G401 (cell line): ENCODE results near the gene DNAH17. TPM values are rescaled to one million over a fixed set of nuclear protein-coding genes. Genes with fewer than 3 reads are reported as not detected.

ENCODE experiments used
- DNase-seq: peaks from one replicate; pipeline ENCODE4 v3.0.0-alpha.2; 2015; ENCODE audit warnings: low spot score
- in situ Hi-C: cut with HindIII; loops from 2 replicates; pipeline ENCODE4 v1.10.0; 2016; ENCODE audit warnings: low sequenced_read_pairs, mixed read lengths
- total RNA-seq: library from RNA; depleted of rRNA; stranded (reverse); fragments of >200 nt; shearing (Covaris generic); gene quantifications from 2 replicates; pipeline ENCODE4 v1.2.3, GENCODE V29; 2014

The DNAH17 gene
- total RNA-seq, 1 experiment from 2014 or later = not detected

DNA sequence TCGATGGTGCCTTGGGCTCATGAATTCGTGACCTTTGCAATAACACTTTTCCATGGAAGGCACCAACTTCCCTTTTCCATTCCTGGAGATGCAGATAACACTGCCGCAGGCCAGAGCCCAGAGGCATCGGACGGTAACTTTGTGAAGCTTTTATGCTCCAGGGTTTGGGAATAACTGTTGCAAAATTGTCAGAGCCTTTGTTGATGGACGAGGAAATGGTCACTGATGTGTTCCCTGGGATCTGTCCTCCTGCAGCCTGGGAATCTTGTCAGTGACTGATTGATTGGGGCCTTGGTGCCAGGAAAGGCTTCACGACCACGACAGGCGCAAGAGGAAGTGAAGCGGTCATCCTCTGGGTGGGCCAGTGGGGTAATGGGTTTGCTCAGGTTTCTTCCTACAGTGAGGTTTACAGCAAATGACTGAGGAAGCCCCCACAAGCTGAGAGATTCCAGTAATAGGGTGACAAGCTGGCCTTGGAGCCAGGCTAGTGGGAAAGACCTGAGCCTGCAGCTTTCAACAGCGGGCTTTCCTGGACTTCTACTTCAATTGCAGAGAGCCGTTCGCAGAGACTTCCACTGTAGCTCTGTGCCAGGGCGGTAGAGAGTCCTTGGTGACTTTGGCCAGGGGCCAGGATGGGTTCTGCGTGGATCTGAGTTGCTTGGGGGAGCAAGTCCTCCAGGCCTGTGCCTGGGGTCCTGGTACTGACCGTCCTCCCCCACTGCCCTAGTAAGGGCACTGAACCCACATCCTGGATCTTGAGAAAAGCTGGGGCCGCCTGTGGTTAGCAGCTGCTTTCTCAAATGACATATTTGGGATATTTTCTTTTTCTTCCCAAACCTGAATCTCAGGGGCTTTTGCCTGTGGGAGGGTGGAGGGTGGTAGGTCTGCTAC lies 161.1 kb downstream of the DNAH17 start:
- in situ Hi-C loops = no loop called here
- no peak for DNase-seq

DNA sequence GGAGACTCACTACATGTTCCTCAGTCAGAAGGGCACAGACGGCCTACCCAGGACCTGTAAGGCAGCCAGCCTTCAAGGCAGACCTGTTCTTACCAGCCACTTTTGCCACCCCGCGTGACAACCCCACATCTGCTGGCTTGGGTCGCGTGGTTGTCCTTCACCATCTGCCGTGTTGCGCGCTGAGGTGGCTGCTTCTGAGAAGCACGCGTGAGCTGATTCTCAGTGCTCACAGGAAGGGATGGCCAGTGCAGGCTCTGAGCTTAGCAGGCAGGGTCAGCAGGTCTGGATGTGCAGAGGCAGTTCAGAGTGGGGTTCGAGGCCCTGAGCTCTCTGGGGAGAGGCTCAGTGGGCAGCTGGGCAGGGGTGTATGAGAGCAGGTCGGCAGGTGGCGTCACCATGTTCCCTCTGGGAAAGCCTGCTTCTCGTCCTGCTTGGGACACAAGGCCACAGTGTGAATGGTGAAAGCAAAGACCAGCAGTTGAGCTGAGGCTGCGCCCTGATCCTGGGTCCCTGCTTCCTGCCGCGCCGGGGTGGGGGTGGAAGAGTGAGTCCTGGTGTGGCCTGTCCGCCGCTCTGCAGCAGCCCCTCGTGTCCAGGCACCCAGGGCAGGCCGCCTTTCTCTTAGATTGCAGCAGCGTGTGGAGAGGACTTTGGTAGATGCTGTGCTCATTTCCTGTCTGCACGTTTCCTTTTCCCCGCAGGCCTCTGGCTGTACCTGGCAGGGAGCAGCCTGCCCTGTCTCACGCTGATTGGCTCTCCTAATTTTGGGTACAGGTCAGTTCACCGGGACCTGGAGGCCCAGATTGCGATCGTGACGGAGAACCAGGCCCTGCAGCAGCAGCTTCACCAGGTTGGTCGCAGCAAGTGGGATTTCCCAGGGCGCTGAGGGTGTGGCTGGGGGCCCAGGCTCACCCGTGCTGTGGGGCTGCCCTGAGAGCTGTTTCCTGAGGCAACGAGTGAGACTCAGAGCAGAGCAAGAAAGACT lies 162.7 kb downstream of the DNAH17 start:
- DNase-seq = no peak
- in situ Hi-C loops = no loop called here

DNA sequence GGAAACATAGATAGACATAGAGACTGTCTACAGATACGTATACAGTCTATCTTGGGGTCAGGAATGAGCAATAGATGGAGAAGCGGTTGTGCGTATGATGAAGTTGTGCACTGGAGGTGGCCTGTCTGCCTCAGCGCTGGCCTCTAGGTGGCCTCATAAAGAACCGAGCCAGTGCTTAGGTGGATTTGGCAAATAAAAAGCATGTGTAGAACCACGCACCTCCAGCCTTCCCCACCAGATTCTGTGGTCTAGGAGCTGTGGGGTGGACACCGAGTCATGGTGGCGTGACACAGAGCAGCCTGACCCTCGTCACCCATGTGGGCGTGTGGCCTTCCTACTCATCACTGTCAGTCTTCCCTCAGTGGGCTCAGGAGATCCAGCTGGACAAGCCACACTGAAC lies 164.8 kb downstream of the DNAH17 start:
- in situ Hi-C loops = no loop called here
- DNase-seq = peak; percentile 40

DNA sequence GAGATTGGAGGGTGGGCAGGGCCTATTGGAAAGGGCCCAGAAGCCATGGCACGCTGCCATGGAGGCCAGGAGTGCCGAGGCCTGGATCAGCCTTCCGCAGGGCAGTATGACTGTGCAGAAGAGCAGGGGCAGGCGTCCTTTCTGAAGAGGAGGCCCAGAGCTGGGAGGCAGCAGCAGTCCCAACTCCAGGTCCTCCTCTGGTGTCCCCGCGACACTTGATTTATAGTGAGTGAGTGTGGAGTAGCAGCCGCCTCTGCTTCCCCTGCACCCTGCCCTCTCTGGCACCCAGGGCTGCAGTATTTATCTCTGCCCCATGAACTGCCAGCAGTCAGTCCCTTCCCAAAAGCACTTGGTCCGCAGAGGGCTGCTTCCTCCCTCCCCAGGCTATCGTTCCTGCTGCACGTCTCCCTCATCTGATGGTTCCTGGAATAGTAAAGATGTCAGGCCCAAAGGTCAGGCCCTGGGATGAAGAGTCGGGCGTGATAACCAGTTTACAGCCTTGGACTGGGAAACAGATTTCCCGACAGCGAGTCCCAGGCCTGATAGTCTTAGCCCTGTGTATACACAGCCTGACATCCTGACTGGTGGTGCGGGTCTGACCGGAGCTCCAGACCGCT lies 165.8 kb downstream of the DNAH17 start:
- DNase-seq = no peak
- in situ Hi-C loops = no loop called here

DNA sequence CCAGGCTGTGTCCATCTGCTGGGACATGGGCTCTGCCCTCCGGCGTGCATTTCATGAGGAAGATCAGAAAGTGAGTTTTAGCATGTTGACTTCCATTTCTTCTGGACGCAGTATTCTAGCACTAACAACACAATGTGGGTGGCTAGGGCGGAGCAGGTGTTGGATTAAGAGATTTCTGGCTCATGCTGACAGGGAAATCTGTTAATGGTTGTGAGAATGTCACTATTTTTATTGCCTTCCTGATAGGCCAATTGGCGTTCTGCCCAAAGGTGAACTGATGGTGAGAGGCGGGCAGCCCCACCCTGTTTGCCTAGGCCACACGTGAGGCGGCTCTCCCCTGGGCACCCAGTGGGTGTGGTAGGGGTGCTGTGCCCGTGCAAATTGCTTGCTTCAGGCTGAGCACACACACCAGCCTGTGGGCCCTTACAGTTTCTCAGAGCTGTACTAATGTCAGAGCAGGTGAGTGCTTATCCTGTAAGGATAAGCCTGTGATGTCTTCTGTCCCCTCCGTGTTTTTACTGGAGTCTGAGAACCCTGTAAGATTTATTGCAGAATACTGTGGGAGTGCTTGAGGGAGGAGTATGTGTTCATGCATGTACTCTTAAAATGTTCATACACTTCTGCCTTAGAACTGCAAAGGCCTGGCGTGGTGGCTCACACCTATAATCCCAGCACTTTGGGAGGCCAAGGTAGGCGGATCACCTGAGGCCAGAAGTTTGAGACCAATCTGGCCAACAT lies 167.8 kb downstream of the DNAH17 start:
- peak; percentile 62 for DNase-seq
- in situ Hi-C loops = no loop called here

DNA sequence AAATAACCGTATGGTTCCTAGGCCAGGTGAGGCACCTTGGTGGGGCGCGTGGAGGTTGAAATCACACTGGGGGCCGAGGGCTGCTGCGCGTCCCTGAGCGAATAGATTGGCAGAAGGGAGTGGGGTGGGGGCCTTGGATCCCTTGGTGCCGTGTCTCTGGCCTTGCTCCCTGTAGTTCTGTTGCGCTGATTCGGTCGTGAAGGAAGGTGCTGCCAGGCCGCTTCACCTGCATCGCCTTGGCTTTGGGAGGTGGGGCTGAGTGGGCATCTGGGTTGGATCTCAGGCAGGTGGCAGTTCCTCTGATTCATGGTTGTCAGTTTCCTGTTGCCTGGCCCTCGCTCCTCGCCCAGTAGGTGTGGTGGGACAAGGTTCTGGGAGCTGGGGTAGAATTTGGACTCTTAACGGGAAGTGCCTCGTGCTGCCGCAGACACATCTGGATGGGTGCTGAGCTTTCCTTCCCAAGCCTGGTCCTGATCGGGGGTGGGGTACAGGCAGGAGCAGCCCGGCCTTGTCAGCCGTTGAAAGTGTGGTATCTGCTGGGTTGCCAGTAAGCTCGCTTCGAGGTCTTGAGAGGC lies 168.6 kb downstream of the DNAH17 start:
- in situ Hi-C loops = no loop called here

DNA sequence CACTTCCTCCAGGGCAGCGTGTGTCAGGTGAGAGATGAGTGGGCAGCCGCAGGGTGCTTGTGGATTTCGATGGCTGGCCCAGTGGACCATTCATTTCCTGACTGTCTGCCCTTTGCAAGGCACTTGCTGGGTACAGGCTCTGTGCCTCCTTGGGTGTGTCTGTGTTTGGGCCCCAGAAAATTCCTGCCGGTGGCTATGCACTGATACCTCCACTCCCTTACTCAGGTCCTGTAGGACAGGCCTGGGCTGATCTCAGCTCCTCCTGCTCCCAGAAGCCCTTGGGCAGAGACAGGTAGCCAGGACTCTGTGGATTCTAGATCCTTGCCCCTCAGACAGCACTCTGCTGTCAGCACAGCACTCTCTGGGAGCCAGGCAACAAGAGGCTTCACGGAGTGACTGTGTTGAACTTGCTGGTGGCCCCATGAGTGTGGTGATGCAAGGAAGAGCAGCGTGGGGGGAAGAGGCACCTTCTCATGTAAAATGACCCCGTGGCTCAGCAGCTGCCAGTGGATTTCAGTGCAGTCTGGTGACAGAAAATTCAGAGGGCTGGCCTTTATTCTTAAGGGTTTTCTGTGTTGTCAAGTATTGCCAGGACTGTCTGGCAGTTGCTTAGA lies 169.7 kb downstream of the DNAH17 start:
- DNase-seq = no peak
- in situ Hi-C loops = no loop called here

More for the DNA sequence above, 168.6 kb downstream of the DNAH17 start:
- no peak for DNase-seq

DNA sequence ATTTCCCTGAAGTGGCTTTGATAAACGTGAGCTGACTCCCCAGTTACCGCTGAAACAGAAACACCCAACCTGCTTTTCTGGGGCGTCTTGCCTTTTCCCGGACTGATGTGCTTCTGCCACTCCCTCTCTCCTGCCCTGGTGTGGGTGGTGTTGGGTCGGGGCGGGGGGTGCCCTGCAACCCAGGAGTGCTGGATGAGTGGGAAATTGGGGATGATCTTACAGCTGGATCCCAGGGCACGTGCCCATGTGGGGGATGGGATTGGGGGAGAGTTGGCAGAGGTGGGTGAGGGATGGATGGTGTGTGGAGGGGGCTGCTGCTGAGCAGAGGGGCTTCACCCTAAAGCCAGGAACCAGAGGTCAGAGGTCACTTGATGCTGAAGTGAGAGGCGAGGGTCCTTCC lies 170.3 kb downstream of the DNAH17 start:
- in situ Hi-C loops = no loop called here
- DNase-seq = no peak

DNA sequence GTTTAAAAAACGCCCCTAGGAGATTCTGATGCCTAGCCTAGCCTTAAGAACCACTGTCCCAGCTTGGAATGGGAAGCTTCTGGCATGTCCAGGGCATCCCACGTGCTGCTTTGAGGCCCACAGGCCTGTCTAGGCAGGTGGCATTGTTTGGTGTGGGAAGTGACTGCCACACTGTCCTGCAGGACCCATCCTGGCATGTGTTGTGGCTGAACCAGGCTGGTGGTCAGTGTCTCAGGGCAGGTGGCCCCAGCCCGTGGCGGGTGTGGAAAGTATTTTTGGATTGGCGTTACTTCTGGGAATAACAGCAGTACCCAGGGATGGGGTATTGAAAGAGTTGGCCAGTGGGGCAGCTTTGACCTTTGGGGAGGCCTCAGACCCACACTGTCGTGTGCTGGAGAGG lies 170.8 kb downstream of the DNAH17 start:
- in situ Hi-C loops = no loop called here
- DNase-seq = no peak

DNA sequence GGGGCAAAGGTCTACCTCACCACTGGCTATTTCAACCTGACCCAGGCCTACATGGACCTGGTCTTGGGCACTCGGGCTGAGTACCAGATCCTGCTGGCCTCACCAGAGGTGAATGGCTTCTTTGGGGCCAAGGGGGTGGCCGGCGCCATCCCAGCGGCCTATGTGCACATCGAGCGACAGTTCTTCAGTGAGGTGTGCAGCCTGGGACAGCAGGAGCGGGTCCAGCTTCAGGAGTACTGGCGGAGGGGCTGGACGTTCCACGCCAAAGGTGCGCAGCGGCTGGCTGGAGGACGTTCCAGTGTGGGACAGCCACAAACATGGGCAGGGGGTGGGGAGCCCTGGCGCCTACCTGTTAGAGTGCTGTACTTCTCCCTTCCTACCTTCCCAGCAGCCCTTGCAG lies 173.4 kb downstream of the DNAH17 start:
- DNase-seq = no peak
- in situ Hi-C loops = no loop called here

DNA sequence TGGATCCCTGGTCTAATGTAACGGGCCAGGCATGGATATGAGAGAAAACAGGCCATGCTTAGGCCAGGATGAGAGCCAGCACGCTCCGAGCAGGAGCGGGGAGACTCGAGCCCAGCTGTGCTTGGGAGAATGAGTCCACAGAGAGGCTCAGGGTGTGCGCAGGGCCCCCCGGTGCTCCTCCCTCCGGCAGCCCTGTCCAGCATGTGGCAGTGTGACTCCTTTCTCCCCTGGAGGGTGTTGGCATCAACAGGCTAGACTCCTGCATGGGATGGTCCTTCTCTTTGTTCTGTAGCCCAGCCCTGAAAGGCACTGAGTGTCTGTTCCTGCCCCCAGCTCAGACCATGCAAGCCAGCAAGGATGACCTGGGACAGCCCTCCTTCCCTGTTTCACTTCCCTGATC lies 175.3 kb downstream of the DNAH17 start:
- no peak for DNase-seq
- in situ Hi-C loops = no loop called here

DNA sequence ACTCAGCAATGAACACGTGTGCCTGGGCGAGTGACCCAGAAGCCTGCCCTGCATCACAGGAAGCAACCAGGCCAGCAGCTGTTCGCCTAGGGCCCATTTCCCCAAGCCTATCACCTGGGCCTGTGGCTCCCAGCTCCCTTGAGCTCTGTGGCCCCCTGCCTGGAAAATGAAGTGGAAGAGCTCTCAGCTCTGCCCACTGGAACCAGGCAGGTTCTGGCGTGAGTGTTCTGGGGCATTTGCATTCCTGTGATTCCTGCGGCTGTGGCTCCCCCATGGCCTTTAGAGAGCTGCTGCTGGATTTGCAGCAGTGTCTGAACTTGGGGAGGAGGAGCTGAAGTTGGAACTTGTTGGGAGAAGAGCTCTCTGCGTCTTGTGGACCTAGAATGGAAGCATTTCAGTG lies 175.9 kb downstream of the DNAH17 start:
- in situ Hi-C loops = no loop called here
- DNase-seq = no peak

DNA sequence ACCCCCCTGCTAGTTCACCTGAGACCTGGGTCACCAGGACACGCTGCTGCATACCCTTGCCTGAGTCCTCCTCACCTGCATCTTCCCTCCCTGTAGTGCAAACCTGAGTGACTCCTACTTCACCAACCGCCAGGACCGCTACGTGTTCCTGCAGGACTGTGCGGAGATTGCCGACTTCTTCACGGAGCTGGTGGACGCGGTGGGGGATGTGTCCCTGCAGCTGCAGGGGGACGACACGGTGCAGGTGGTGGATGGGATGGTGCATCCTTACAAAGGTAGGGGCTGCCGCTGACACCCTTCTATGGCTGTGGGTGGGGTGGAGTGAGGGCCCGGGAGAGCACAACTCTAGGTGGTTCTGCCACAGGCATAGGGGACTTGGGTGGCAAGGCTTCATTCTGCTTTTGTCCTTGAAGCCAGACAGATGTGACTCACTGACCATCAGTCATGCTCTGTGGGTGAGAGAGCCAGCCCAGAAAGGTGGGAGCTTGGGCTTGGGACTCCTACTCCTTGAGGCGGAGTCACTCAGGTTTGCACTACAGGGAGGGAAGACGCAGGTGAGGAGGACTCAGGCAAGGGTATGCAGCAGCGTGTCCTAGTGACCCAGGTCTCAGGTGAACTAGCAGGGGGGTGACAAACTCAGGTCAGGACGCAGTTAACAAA lies 176.5 kb downstream of the DNAH17 start:
- in situ Hi-C loops = no loop called here
- DNase-seq = no peak

DNA sequence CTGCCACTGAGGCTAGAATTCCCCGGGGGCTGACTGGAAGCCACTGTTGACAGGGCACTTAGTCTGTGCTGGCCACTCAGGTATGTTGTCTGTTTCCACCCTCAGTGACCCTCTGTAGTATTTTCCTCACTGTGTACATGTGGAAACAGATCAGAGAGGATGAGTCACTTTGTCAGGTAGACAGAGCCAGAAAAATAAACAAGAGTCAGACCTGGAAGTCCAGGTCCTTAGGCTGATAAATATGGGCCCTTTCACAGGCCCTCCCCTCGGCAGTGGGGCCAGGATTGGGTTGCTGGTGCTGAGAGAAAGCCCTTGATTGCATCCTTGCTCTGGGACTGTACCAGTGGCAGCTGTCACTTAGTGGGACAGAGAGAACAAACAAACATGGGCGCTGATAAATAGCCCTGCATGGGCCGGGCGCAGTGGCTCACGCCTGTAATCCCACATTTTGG lies 177.5 kb downstream of the DNAH17 start:
- in situ Hi-C loops = no loop called here
- no peak for DNase-seq

DNA sequence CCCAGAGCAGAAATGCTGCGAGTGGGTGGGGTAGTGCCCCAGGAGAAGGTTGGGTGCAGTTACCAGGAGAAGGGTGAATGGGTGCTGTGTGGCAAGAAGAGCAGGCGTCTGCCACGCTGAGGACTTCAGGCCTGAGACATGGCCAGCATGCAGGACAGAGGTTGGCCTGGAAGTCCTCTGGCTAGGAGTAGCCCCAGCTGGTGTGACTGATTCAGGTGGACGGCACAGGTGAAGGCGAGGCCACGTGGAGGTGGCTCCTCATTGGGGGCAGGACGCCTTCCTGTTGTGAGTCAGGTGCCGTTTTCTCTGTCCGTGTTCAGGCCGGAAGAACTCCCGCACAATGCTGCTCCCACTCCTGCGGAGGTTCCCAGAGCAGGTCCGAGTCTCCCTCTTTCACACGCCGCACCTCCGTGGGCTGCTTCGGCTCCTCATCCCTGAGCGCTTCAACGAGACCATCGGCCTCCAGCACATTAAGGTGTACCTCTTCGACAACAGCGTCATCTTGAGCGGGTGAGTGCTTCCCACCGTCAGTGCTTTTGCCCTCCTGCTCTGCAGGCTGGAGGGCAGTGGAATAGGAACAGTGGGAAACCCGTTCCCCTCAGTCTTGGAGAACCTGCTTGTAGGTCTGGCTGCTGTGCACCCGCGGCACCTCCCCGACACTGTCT lies 178.0 kb downstream of the DNAH17 start:
- no peak for DNase-seq
- in situ Hi-C loops = no loop called here

DNA sequence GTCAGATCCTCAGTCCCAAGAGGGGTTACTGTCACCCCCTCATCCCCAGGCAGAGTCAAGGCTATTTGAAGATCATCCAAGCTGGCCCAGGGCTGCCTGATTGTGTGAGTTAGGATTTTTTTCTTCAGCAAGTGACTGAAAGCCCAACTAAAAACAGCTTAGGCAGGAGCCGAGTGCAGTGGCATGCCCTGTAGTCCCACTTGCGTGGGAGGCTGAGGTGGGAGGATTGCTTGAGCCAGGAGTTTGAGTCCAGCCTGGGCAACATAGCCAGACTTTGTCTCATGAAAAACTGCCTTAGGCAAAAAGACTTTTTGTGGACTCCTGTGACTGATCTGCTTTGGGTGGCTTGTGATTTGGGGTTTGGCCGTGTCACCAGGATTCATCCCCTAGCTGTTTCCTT lies 178.8 kb downstream of the DNAH17 start:
- no peak for DNase-seq
- in situ Hi-C loops = no loop called here

DNA sequence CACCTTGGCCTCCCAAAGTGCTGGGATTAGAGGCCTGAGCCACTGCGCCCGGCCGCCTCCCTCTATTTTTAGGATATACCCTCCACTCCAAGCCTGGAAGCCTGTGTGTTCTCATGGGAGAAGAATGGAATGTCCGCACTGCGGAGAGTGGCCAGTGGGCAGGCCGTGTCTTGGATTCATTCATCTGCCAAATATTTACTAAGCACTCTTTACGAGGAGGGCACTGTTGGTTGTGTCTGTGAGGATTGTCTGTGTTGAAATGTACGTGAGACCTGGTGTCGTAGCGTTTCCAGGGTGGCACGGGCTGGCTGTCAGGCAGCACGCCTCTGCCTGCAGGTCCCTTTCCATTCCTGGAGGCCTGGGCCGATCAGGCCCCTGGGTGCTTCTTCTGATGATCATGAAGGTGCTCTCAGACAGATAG lies 179.5 kb downstream of the DNAH17 start:
- in situ Hi-C loops = no loop called here
- DNase-seq = no peak
